GM19351 (cell line): Measurements from ENCODE around the gene JADE1.

Experiments used
- ATAC-seq: cut with Tn5 transposase; IDR thresholded peaks from one replicate; pipeline ENCODE4 v1.9.1; 2021; ENCODE audit warnings: mild to moderate bottlenecking, moderate library complexity; ENCODE audit not compliant: unreplicated experiment

The JADE1 gene

DNA sequence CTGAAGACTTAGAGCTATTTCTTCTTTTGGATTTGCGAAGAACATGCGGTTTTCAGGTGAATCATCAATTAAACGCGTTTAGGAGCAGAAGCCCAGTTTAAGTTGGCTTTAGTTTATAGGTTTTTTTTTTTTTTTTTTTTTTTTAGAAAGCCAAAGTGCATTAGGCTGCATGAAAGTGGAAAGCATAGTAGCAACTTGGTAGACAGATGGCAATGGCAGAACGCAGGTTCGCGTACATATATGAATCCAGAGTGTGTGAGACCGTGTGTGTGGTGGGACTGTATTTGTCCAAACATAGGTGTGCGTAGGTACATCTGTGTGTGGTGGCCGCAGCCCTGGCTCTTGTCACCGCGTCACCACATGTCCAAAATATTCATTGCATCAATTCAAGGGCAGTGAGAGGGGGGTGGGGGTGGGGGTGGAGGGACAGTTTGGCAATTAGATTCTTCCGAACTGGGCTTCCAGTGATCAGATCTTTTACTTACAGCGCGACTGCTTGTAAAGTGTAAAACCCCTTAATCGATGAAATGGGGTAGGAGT lies 901 bp downstream of the JADE1 start:
- ATAC-seq, result no peak

DNA sequence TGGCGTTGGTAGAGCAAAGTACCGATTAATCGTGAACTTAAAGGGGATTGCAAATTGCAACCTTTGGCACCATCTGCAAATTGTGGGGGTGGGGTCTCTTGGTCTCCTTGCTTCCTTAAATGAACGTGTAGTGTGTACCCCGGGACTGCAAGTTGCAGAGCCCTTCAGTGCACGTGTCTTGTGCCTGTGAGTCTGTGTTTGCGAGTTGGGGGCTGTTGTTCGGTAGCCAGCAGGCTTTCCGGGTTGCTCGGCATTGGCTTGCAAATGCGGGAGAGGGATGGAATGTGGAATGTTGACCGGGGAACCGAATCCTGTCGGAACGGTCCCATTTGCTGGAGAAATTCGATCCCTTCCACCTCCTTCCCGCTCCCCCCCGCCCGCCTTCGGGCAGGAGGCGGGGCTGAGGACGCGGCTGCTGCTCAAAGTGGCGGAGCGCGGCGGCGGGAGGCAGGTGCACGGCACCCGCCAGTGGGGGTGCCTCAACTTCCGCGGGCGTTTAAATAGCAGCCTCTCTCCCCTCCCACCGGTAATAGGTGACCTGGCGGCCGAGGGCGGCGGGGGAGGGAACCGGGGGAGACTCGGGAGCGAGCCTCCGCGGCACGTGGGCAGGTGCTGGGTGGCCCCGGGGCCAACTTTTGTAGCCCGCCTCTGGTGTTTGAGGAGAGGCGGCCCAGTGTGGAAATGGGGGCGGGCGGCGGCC lies 1.5 kb downstream of the JADE1 start:
- ATAC-seq, result peak; percentile 47

DNA sequence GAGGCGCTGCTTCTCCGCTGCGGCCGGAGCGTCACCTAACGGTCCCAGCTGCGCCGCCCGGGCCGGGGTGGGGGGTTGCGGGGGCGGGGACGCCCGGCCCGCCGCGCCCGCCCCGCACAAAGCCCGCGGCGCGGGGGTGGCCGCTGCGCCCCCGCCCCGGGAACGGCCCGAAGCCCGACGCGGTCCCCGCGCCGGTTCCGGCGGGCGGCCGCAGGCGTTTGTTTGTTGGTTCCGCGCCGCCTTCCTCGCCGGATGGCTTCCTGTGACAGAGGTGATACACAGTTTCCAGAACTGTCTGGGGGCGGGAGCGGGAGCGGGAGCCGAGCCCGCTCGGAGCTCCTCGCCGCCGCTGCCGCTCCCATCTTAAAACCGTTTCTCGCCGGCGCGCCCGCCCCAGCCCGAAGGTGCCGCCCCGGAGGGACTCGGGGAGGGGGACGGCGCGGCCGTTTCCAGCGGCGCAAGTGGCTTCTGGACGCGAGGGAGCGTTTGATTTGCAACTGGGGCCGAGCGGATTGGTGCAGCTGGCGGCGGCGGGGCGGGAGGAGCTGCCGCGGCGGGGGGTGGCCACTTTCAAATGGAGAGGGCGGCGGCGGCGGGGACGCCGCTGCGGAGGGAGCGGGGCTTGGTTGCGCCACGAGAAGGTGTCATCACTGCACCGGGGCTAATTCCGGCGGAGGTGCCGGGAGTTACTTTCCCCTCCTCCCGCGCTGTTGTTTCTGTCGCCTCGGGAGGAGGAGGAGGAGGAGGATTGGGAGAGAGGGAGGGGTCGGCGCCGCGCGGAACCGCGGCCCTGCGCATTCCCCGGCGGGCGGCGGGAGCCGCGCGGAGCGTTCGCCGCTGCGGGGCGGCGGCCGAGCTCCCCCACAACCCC lies 2.3 kb downstream of the JADE1 start:
- peak; percentile 47 for ATAC-seq

DNA sequence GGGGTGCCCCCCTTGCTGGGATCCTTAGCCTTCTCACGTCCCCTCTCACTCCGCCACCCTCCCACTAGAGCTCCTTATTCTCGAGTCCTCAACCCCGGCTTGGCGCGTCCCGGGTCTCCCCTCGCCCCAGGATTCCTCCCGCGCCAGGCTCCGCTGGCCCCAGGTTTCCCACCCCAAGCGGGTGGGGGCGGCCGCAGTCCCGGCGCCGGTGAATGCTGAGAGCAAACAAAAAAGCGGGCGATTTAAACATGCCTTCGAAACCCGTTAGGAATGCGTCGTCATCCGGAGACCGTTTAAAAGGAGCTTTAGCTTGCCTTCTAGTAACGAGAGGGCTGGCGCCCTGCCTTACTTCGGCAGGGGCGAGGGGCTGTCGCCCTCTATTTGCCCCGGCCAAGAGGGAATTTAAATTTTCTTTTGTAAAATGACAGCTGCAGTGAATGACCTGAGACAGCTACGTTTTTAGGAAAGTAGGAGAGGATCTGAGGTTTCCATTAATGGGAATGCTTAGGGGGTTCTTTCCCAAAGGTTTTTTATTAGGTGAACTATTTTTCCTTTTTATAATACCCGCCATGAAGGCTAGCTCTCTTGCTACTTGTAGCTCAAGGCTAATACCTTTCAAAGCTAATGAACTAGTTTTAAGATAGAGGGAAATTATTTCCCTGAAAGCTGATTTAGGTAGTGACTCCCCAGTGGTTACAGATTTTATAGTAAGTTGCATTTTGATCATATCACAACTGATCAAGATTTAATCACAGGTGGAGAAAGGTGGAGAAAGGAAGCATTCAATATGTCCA lies 3.1 kb downstream of the JADE1 start:
- peak; percentile 1 for ATAC-seq

DNA sequence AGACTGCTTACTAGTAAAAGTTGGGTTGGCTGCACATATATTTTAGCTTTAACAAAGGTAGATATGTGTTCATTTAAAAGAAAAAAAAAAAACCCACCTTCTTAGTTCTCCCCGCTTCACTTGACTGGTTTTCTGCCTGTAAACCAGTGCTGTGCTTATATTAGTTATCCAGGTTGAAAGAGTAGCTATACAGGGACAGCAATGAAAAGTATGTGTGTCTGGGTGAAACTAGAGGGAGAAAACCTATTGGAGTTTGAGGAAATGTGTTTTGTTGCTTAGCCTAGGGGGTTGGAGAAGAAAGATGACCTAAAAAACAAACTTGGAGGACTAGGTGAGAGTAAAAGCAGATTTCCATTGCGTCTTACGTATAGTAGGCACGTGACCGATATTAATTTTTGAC lies 4.5 kb downstream of the JADE1 start:
- no peak for ATAC-seq

DNA sequence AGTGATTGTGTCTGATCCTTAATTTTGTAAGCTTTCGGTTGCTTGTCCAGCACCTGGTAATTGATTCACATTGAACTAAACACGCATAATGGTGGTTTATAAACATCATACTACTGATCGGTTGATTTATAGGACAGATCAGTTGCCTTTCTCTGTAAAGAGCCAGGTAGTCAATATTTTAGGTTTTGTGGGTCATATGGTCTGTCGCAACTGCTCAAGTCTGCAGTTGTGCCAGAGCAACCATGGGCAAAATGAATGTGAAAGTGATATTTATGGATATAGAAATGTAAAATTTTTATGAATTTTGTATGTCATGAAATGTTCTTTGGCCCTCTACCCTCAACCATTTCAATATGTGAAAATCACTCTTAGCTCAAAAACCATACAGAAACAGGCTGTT lies 8.9 kb downstream of the JADE1 start:
- ATAC-seq, result no peak

DNA sequence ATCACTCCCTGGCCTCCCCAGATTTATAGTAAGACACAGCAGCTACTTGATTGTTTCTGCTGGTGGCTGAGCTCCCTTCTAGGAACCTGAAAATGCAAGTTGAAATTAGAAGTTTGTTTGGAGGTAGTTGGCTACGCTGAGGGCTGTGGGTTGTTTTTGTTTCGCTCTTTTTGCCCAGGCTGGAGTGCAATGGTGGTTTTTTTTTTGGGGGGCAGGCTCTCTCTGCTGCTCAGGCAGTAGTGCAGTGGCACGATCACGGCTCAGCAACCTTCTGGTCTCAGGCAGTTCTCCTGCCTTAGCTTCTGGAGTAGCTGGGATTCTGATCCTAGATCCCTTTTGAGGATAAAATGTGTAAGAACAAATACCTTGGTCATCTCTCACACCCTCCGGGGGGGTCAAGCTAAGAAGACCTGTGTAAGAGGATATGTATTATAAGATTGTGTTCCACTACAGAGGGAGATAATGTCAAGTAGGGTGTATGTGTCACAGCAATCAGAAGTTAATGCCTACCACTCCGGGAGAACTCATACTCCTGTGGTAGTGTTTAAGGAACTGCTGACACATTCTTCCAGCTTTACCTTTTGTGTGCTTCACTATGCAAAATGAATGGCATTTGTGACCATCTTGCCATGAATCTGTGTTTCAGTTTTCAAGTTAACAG lies 9.7 kb downstream of the JADE1 start:
- ATAC-seq, result no peak

DNA sequence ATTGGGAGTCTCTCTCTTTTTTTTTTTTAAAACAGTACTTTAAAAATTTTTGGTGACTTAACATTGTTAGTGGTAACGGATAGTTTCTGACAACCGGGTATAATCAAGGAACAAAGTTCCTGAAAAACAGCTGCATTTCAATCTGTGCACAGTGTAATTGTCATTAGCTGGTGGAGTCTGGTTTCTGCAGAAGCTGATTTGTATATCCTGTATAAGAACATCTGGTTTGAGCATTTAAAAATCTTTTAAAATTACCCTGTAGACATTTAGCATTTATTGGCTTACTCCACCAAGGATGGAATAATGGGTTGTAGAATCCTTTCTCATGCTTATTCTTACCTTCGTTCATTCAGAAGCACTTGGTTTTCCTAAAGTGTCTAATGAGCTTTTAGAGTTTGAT lies 11.2 kb downstream of the JADE1 start:
- ATAC-seq, result no peak

DNA sequence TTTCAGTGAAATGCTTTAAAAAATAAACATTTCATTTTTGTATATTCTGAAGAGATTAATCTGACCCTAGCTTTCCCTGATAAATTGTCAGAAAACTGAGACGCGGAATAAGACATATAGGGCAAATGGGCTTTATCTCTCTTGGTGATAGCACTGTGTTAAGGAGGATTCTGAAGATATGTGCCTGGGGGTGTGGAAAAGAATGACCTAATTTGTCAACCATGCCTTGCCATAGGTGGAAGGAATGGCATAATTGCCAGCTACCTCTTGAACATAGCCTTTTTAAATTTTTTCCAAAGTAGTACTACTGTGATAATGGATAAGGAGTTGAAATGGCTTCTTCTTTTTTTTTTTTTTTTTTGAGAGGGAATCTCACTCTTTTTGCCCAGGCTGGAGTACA lies 11.7 kb downstream of the JADE1 start:
- no peak for ATAC-seq

DNA sequence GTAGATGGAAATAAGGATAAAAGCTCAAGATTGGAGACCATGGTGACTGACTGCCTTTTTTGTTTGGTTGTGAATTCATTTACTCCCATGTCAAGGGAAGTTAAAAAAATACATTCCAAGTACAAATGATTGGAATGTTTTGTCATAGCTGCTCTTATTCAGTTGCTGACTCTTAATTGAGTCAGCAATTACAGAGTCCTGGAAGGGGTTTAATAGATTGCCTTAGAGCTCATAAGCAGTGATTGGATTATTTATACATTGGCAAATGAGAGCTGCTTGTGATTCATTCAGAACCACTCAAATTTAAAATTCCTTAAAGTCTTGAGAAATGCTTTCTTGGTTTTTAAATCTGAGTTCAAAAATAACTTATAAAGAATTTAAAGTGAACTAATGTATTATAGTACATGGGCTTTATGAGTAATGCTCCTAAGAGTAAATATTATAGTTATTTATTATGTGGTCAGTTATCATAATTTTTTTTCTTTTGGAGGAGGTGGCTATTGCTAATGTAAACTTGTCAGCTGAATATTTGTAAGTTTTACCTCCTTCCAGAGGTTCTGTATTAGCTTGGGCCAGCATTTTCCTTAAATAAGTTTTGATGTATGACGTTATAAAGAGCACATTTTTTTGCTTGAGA lies 13.6 kb downstream of the JADE1 start:
- no peak for ATAC-seq

DNA sequence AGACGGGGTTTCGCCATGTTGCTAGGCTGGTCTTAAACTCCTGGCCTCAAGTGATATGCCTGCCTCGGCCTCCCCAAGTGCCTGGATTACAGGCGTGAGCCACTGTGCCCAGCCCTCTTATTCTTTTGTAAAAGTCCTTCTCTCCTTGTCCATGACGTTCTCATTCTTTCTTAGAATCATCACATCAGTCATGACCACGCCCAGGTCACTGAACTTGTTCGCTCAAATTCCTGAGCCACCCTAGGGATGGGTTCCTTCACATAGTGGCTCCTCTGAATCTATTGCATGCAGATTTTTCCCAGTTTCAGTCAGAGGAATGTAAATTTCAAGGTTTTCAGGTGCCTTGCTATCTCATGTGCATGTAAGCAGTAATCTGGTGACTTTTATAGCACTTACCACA lies 15.7 kb downstream of the JADE1 start:
- no peak for ATAC-seq

DNA sequence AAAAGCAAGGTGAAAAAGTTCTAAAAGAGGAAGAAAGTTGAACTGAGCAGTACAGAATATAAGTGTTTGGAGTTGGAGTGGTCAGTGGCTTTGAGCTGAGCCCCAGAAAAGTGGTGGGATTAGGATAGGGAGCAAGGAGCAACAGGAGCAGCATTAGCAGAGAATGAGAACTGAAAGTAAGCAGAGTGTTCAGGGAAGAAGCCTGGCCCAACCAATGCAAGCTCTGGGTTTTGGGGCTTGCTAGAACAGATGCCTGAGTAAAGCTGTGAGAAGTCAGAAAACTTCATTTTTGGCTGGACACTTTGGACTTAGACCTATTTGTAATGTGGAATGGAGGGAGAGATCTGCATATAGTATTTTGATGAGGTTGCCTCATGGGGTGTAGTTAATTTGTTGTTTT lies 17.8 kb downstream of the JADE1 start:
- ATAC-seq, result peak; percentile 27

DNA sequence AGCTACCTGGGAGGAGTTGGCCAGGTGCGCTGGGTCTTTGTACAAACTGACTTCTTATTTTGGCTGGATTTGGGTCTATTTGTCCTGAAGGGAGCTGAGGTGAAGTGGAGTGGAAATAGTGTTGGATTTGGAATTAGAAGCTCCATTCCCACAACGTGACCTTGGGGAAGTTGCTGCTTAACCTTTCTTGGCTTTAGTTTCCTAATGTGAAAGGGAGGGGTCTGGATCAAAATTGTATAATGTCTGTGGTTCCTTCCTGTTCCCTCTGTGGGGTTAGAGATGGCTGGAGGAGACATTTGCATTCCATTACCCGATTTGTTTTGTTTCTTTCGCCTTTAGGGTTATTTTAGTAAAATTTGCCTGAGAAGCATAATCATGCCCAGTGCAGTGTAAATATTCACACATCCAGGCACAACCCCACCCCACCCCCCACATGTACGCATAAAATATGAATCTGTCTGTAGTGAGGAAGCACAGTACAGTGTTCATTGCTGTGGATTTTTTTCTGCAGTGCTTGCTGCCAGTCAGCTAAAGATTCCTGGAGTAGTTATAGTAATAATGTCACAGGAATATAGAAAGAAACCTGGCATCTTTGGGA lies 21.5 kb downstream of the JADE1 start:
- no peak for ATAC-seq

DNA sequence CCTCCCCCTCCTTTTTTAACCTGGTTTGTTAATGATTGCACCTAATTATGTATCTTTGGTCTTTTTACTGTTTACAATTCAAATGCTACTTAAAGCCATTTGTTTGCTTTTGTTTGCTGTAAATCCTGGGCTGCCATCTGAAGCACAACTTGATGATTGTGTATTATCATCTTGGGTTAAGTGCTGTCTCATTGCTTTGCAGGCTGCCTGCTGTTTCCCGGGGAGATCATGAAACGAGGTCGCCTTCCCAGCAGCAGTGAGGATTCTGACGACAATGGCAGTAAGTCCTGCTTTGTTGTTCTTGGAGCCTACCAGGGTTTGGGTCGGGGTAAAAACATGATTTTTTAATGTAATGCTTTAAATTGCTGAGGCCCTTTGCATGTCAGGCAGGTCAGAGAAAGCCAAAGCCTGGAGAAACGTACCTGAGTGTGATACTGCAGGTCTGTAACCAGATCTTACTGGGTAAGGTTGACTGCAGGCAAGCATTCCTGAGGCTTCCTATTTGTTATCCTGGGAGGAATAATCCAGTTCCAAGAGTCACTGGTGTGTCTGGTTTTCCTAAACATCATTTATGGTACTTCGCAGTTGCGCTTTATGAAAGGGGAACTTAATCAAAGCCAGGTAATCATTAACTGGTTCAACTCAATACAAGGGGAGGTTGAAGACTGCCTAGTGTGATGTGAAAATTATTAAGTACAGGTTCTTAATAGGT lies 22.2 kb downstream of the JADE1 start:
- no peak for ATAC-seq

DNA sequence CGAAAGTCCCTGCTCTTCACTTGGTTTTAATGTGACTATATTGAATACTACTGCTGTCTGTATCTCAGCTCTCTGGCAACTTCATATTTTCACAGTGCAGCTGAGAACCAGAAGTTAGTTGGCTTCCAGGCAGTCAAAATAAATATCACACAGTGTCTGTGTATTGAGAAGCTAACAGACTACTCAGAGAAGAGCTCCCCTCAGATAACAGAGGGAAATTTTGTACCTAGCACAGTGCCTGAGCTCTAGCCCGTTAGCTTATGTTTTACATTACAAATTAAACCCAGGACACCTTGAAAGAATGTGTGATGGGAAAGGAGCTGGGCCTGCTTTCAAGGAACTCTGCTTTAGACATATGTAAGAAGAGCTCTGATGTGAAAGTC lies 22.7 kb downstream of the JADE1 start:
- no peak for ATAC-seq

DNA sequence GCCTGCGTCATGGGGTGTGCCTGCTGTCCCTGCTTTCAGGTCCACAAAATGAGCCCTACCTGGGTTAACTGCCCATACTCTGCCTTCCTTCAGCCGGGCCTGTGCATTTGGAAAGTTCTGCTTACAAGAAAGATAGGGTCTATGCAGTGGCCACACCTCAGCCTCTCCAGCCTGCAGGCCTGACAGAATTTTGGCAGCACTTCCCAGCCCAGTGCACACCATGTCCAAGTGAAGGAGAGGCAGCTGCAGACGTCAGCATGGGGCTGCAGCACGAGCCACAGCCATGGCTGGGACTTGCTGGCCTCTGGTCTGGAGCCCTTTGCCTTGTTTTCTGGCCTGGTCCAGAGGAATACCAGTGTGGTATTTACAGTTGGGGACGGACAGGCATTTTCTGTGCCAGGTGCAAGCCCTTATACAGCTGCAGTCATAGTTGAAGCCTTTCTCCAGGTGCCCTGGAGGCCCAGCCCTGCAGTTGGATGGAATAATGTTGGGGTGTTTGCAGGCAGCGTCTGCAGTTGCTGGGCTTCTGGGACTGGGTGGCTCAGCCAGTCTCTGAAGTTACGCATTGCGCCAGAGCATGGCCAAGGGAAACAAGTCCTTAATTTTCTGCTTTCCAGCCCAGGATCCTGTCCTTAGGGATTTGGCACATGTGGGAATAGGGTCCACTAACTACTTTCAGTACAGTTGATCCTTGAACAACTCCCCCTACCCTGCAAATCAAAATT lies 26.2 kb downstream of the JADE1 start:
- no peak for ATAC-seq

DNA sequence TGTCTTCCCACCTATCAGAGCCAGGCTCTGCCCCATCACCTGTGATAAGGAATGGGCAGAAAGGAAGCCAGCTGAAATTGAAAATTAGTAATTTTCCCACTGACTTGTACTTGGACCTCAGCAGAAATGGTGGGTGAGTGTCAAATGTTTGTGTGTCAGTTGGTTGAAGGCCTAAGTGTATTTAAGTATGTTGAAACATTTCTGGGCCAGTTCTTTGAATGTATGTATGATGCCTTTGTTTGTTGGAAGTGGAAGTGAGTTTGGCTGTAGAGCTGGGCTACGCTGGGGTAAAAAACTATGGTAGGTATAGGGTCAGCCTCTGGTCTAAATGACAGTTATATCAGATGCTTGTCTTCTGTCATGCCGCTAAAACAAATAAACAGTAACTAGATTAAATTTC lies 27.7 kb downstream of the JADE1 start:
- ATAC-seq, result no peak

DNA sequence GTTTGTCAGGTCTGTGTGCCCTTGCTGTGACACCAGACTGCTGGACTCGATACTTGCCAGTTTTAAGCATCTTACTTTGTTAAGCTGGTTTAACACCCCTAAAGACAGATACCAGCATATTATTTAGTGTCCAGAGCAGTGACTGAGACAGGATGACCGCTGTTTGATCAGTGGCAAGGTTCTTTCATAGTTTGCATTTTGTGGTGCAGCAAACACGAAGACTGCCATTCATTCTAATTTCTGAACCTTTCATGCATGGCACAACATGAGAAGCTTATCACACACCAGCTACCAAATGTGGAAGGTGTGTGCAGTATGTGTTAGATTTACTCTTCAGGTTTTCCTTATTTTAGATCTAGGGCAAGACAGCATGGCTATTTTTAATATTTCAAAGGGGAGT lies 28.2 kb downstream of the JADE1 start:
- no peak for ATAC-seq
